A172 (cell line): ENCODE measurements around the gene ACSM3. TPM values are rescaled to one million over a fixed set of nuclear protein-coding genes. Genes with fewer than 3 reads are reported as not detected.

ENCODE experiments used
- DNase-seq: peaks from one replicate; pipeline ENCODE4 v3.0.0-alpha.2; 2015; ENCODE audit warnings: low spot score
- total RNA-seq: library from RNA; depleted of rRNA; stranded (reverse); fragments of >200 nt; shearing (Covaris generic); gene quantifications from 2 replicates; pipeline ENCODE4 v1.2.3, GENCODE V29; 2014

The ACSM3 gene
- total RNA-seq, 1 experiment from 2014 or later, result 1.00 TPM

DNA sequence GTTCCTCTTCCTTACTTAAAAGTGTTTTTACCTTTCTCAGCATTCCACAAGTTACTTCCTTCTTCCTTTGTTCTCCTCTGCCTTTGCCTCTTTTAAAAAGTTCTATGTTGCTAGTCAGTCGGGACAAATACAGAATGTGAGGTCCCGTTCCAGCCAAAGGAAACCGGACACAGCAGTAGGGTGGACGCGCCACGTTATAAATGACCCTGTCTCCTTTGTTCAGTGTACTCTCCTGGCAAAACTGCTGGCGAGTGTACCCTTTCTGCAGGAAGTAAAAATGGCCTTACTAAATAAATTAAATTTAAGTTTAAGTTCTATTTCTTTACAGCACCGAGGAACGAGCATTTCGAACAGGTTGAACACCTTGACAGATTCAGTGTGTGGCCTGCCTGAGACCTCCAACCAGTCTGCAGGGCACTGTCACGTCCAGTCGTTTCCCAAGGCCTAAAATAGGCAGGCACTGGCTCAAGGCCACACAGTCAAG is 41.9 kb downstream of the ACSM3 start:
- DNase-seq, result peak; percentile 5

DNA sequence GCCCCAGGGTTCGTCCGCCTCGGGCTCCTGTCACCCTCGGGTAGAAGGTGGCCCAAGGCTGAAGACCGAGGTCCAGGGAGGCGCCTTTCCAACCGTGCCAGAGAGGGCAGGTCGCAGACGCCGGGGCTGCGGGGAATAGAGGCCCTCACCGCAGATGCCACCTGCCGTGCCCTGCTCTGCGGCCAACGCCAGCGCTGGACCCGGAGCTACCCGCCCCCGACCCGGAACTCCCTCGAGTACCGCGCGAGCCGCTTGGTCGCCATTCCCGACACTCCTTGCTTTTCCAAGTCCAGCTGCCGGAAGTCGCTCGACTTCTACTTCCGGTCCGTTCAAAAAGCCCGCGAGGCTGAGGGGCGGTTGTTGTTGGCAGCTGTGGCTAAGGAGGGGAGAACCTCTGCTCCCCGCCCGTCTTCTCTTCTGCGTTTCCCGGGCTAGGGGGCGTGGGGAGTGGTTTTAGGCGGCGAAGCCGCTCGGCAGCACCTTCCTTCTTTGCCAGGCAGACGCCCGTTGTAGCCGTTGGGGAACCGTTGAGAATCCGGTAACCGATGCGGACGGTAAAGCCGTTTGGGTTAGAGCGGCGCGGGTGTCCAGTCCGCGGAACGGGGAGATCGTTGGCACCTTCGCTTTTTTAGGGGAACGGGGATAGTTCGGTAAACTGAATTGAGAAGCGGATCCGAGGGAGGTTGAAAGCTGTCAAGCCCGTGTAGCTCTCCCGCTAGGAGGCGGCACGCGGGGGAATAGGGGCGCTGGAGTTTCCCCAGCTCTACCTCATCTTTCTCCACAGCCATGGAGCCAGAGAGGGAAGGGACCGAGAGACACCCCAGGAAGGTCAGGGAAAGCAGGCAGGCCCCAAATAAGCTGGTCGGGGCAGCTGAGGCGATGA is 42.6 kb downstream of the ACSM3 start, which contains the start of the genes ERI2 and REXO5:
ERI2 (minus strand) TSS at position 305 of the 883 bp plus-strand sequence; CDS start at position 263, 42 bp downstream.
REXO5 (plus strand) TSS at position 360 of the 883 bp plus-strand sequence; CDS start at position 787, 427 bp downstream.
- peak; percentile 94 for DNase-seq

DNA sequence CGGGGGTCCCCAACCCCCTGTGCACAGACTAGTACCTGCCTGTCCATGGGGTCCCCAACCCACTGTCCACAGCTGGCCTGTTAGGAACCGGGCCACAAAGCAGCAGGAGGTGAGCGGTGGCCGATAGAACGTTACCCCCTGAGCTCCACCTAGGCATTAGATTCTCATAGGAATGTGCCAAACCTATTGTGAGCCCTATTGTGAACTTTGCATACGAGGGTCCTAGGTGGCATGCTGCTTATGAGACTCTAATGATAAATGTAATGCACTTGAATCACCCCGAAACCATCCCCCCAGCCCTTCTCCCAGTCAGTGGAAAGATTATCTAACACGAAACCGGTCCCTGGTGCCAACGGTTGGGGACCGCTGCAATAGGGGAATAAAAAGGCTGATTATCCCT is 44.0 kb downstream of the ACSM3 start:
- no peak for DNase-seq

DNA sequence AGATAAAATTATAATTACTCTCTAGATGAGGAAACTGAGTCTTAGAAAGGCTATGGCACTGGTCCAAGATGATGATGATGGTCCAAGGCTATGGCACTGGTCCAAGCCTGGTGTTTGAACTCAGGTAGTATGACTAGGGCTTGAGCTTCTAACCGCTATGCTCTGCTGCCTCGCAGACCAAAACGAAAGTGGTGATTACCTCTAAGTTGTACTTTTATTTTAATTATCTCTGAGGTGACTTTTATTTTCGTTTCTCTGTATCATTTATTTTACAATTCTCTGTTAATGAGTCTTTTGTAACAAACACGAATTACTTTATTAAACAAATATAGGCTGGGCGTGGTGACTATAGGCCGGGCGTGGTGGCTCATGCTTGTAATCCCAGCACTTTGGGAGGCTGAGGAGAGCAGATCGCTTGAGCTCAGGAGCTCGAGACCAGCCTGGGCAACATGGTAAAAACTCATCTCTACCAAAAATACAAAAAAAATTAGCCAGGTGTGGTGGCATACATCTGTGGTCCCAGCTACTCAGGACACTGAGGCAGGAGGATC is 48.1 kb downstream of the ACSM3 start:
- DNase-seq, result no peak

DNA sequence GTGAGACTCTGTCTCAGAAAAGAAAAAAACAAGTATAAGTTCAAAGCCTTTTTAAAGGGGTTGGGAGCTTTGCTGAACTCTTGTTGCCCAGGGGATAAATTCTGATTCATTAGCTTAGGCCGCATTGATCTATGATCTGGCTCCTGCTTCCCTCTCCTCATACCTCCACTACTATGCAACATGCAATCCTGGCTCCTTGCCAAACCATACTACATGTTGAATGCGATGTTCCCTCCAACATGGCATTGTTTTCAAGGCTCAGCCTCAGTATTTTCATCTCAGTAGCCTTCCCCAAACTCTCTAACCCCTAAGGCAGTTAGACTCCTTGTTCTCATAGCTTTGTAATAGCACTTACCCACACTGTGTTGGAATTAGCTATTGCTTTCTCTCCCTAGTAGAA is 48.7 kb downstream of the ACSM3 start:
- DNase-seq, result no peak

DNA sequence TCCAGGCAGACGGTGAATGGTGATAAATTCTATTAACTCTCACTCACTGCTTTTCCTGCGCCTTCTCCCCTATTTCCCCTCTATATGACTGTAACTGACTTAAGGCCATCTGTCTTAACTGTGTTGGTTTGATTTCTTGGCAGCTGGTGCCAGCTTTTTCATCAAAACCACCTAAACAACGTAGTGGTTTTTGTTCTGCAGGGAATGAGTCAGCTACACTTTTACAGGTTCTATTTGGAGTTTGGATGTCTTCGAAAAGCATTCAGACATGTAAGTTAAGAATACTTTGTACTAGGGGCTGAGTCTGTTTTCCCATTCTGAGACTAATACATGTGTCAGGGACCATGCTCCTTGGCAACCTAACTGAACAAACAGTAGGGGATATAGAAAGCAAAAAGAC is 51.0 kb downstream of the ACSM3 start:
- DNase-seq, result peak; percentile 38

DNA sequence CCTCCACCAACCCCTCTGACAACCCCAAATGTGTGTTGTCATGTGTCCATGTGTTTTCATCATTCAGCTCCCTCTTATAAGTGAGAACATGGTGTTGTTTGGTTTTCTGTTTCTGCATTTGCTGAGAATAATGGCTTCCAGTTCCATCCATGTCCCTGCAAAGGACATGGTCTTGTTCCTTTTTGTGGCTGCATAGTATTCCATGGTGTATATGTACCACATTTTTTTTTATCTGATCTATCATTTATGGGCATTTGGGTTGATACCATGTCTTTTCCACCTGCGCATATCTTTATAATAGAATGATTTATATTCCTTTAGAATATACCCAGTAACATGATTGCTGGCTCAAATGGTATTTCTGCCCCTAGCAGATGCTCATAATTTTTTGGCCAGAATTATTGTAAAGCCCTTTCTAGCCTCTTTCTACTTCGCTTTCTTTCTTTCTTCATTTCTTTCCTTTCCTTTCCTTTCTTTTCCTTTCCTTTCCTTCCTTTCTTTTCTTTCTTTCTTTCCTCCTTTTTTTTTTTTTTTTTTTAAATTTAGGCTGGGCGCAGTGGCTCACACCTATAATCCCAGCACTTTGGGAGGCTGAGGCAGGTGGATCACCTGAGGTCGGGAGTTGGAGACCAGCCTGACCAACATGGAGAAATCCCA is 55.2 kb downstream of the ACSM3 start:
- no peak for DNase-seq

DNA sequence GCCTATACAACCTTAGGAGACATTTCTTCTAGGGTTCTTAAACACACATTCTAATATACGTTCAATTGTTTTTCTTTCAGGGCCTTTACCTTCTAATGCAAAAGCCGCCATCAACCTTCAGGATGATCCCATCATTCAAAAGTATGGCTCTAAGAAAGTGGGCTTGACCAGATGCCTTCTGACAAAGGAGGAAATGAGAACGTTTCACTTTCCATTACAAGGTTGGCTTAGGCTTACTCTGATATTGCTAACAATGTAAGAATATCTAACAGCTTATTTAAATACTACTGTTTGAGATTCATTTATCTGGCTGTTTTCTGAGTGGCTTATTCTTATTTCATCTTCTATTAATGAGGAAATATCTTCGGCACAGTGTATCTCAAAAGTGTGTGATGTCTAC is 57.9 kb downstream of the ACSM3 start:
- no peak for DNase-seq

DNA sequence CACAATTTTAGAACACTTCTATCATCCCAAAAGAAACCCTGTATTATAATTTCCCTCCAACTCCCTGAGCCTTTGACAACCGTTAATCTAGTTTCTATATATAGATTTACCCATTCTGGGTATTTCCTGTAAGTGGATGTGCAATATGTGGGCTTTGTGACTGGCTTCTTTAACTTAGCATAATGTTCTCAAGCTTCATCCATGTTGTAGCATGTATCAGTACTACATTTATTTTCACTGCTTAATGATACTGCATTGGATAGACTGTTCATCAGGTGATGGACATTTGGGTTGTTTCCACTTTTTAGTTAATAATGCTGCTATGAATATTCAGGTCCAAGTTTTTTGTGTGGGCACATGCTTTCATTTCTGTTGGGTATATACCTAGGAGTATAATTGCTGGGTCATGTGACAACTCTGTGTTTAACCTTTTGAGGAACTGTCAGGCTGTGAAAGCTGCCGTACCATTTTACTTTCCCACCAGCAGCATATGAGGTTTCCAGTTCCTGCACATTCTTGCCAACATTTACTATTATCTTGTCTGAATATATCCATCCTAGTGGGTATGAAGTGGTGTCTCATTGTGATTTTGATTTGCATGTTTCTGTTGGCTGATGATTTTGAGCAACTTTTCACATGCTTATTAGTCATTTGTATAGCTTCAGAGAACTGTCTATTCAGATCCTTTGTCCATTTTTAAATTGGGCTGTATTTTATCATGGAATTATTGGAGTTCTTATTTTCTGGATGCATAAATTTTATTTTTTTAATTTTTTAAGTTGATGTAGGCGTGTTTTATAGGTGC is 58.9 kb downstream of the ACSM3 start:
- DNase-seq, result no peak

DNA sequence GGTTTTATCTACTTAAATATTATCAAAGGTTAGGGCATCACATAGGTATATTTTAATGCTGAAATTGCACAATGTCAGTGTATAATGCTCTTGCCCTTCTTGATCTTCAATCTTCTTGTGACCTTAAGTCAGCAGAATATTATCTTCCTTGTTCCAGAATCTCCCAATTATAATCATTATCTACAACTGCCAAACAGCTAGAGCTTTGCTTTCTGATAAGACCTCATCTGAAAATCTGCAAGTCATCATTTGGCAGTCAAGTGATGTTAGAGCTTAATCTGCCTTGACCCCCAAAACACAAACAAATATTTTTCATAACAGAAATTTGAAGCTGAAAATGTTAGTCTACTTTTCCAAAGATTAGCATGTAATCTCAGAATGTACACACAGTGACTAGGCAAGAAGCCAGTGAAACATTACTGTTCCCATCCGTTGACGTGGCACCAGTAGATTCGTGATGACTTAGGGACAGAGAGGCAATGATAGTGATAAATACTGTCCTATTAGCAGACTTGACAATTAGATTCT is 62.3 kb downstream of the ACSM3 start:
- DNase-seq, result no peak

DNA sequence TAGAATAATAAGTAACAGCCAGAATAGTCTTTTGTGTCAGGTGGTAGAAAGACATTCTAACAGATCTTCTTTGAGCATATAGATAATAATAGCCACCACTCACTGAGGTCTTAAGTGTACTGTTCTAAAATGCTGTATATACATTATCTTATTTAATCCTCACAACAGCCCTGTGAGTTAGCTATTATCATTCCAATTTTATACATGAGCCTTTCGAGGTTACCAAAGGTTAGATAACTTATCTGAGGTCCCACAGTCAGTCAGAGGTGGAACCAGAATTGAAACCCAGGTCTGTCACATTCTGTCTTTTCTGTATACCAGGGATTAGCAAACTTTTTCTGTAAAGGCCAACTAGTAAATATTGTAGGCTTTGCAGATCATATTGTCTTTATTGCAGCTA is 65.7 kb downstream of the ACSM3 start:
- no peak for DNase-seq

DNA sequence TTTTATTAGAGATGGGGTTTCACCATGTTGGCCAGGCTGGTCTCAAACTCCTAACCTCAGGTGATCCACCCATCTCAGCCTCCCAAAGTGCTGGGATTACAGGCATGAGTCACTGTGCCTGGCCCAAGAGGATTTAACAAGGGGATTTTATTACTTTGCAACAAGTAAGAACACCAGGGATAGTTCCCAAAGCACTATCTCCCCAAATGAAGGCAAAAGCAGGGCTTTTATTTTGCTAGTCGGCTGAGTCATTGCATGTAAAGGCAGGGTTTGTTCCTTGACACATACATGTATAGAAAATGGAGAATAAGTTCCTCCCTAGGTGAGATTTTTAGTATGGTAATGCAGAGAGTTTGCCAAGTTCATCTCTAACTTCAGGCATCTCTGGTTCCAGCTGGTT is 66.6 kb downstream of the ACSM3 start:
- no peak for DNase-seq

DNA sequence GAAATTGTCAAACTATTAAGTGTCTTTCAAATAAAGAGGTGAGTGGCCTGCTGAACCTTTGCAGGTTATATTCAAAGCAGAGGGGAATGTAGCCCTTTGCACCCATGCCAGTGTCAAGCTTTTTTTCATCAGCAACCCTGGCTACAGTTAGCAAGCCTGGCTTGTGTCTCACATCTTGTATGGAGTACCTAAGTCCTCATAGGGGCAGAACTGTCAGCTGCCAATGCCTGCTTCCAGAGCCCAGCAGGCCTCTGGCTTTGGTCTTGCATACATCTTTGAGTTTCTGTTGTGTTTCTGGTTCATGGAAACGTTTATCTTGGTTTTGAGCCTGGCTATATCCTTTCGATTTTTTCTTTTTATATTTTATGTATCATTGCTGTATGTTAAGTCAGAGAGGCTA is 69.3 kb downstream of the ACSM3 start:
- no peak for DNase-seq

DNA sequence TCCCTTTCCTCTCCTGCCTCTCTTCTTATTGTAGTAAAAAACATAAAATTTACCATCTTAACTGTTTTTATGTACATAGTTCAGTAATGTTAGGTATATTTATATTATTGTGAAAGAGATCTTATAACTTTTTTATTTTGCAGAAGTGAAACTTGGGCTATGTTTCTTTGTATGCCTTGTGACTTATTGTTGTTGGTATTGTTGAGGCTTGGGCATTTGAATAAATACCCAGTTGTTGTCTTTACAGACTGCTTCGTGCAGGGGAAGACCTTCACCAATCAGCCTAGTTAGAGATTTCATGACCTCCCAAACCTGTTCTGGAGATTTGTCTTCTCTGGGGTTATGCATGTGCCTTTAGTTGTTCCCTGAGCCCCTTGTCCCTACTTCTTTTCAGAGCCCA is 74.4 kb downstream of the ACSM3 start:
- DNase-seq, result no peak

DNA sequence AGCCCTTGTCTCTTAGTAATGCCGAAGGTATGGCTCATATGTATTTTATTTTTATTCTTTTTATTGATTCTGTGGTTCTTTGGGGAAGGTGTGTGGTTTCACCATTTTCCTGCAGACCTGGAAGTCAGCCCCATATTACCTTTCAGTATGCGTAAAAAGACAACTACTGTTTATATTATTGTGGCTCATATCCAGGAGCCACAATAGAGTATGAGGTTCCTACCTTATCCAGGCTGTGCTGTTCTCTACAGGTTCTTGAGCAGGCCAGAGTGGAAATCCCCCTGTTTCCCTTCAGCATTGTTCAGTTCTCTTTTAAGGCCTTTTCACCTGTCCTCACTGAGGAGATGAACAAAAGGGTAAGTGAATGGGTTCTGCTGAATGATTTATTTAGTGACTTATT is 75.7 kb downstream of the ACSM3 start:
- no peak for DNase-seq

DNA sequence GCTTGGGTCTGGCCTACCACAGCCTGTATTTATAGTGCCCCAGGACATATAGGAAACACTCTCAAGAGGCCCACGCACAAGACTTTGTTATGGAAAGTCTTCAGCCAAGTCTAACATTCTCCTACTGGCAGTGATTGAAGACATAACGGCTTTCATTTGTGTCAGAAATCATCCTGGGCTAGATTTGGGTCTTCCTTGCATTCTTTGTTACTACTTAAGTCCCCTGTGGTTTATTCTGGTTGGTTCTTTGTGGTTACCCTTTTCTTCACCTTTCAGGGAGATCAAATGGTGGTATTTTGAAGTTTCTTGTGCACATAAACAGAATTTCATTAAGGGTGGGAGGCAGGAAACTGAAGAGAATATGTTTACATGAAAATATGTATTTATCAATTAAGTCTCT is 80.2 kb downstream of the ACSM3 start:
- no peak for DNase-seq

DNA sequence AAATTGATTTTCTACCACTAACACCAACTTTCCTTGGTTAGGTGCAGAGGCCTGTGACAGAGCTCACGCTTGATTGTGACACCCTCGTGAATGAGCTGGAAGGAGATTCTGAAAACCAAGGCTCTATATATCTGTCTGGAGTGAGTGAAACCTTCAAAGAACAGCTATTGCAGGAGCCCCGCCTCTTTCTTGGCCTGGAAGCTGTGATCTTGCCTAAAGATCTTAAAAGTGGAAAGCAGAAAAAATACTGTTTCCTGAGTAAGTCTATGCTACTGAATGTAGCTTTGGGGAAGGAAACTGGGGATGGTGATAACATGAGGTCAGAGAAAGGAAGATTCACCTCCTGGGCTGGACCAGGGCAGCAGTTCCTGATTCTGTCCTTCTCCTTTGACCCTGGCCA is 80.8 kb downstream of the ACSM3 start:
- DNase-seq, result no peak

DNA sequence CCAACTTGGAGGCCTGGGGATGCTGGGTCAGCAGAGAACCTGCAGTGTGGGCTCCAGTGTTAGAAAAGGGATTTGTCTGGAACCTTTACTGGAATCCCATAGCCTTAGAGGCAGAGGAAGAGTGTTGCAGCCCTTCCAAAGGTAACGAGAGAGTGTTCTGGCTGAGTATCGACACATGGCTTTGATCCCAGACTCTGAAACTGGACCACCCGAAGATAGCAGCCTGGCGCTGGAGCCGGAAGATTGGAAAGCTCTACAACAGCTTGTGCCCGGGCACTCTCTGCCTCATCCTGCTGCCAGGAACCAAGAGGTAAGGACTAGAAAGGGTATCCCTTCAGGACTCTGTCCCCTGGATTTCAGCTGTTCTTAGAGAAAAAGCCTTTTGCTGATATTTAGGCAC is 82.2 kb downstream of the ACSM3 start:
- DNase-seq, result no peak

DNA sequence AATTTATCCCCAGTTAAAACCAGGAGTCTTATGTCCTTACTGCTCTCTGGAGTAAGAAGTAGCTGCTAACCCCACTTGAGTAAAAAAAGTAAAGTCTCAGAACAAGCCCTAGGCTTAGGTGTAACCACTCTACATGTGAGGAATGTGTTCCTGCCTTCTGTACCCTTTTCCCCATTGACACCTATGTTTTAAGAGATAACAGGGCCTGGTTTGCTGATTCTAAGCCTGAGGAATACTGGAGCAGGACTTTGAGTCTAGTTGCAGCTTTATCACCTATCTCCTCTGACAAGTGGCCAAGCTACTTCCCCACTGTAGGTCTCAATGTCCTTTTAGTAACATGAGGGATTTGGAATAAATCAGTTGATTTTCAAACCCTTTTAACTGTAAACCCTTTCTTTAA is 82.7 kb downstream of the ACSM3 start:
- no peak for DNase-seq
